ENCODE data around the gene UNC5B.
"Not testable (repeated sequence)": the region's sequence is repeated elsewhere in the genome, so short reads cannot be mapped to it uniquely, and the experiment has no call there.

The UNC5B gene

DNA sequence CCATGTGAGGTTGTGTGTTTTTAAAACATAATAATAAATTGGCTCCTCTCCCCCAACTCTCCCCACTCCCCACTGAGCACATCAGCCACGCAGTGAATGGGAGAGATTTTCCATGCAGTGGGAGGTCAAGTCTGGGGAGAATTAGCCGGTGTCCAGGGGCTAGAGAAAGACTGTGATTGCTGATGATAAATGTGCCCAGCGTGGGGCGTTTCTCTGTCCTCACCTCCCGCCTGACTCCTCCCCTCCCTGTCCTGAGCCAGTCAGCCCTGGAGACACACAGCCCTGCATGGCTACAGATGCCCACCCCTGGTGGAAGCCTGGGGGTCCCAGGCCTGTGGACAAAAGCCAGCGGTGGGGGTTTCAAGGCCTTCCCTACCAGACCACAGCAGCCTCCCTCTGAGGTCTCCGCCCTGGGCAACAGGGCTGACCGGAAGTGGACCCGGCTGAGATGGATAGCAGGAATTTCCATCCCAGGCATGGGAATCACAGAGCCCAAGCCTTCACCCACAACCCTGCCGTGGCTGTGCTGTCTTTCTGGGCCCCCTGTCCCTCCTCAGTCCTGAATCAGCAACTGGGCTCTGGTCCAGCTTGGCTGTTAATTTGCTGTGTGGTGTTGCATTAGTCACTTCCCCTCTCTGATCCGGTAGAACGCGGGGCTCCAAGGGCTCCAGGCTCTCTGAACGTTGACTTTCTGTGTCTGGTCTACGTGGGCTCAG is 59.8 kb downstream of the UNC5B start:
- ChIA-PET POLR2A (no interaction called here), CTCF (interaction anchor here (1.1 to 7.5 kb wide), 6 partner anchors 12 to 348 kb away, joined by 3 to 78 read pairs (median 4); no protein-coding TSS in a partner anchor)
- Histone ChIP-seq H3K4me1 (ENCODE audit: control extremely low read depth in 1 of 4, control insufficient read depth in 4 of 4, insufficient read depth in 4 of 4, low read length in 3 of 4) (peaks cover 3 to 39% (median 15%) of the 10 kb centered on the region in 4 experiments), H3K27ac (ENCODE audit: insufficient read depth in 1 of 2, low read depth in 1 of 2, low read length in 2 of 2, poor library complexity in 1 of 2, severe bottlenecking in 2 of 2) (no peak overlapping the region), H3K27me3 (replicated peaks in 2 of 5; ENCODE audit: control insufficient read depth in 4 of 5, insufficient read depth in 5 of 5, low read length in 4 of 5) (no peaks in the 10 kb centered on the region), H3K4me3 (ENCODE audit: control insufficient read depth in 1 of 7, extremely low read depth in 1 of 7, insufficient read depth in 4 of 7, low read depth in 2 of 7, low read length in 6 of 7) (no peak overlapping the region), H3K36me3 (ENCODE audit: control insufficient read depth in 4 of 4, insufficient read depth in 4 of 4, low read length in 3 of 4) (no peaks in the 10 kb centered on the region), H3K9me3 (ENCODE audit: control extremely low read depth in 1 of 5, control insufficient read depth in 4 of 5, insufficient read depth in 2 of 5, low read depth in 1 of 5, low read length in 4 of 5) (no peaks in the 10 kb centered on the region)
- WGBS (ENCODE audit: insufficient coverage): 85% methylated on average over 10 of the region's 15 CpGs
- DNase-seq: no peak

DNA sequence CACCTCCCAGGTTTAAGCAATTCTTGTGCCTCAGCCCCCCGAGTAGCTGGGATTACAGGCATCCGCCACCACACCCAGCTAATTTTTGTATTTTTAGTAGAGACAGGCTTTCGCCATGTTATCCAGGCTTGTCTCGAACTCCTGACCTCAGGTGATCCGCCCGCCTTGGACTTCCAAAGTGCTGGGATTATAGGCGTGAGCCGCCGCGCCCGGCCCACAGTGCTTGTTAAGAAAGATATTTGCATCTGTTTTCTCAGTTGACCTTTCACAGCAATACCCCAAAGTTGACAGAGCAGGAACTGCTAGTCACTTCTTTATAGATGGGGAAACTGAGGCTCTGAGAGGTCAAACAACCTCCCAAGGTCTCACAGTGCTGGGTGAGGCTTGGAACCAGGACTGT is 60.6 kb downstream of the UNC5B start:
- H3K36me3 ChIP-seq (ENCODE audit: control insufficient read depth in 4 of 4, insufficient read depth in 4 of 4, low read length in 3 of 4); DNase-seq; H3K9me3 ChIP-seq (ENCODE audit: control extremely low read depth in 1 of 5, control insufficient read depth in 4 of 5, insufficient read depth in 2 of 5, low read depth in 1 of 5, low read length in 4 of 5); H3K4me3 ChIP-seq (ENCODE audit: control insufficient read depth in 1 of 7, extremely low read depth in 1 of 7, insufficient read depth in 4 of 7, low read depth in 2 of 7, low read length in 6 of 7); H3K27ac ChIP-seq (ENCODE audit: insufficient read depth in 1 of 2, low read depth in 1 of 2, low read length in 2 of 2, poor library complexity in 1 of 2, severe bottlenecking in 2 of 2); H3K27me3 ChIP-seq (replicated peaks in 2 of 5; ENCODE audit: control insufficient read depth in 4 of 5, insufficient read depth in 5 of 5, low read length in 4 of 5); POLR2A ChIA-PET: not testable (repeated sequence)
- 90% methylated on average over 11 of the region's 11 CpGs for WGBS (ENCODE audit: insufficient coverage)
- peaks cover 3 to 39% (median 15%) of the 10 kb centered on the region in 4 experiments for H3K4me1 ChIP-seq (ENCODE audit: control extremely low read depth in 1 of 4, control insufficient read depth in 4 of 4, insufficient read depth in 4 of 4, low read length in 3 of 4)
- CTCF ChIA-PET: interaction anchor here (1.3 to 7.5 kb wide), 2 partner anchors 11 to 24 kb away, joined by 3 to 78 read pairs; no protein-coding TSS in a partner anchor

DNA sequence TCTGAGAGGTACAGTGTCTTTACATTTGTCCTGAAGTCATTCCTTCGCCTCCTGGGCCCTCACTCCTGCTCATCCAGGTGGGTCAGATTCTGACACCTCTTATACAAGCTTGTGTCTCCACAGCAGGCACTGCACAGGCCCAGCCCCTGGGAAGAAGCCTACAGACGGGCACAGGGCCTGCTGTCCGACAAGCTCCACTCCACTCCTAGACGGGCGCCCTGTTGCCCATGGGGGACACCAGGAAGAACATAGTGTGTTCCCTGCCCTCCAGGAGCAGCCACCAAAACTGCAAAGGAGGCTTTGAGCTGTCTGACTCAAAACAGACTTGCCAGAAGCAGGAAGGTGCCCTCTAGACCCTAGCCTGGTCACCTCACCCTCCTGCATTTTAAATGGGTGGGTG is 61.1 kb downstream of the UNC5B start:
- no peak for DNase-seq
- CTCF ChIA-PET: interaction anchor here (1.3 to 7.5 kb wide), 2 partner anchors 11 to 25 kb away, joined by 3 to 78 read pairs; no protein-coding TSS in a partner anchor
- no peak overlapping the region for H3K4me3 ChIP-seq (ENCODE audit: control insufficient read depth in 1 of 7, extremely low read depth in 1 of 7, insufficient read depth in 4 of 7, low read depth in 2 of 7, low read length in 6 of 7)
- H3K27ac ChIP-seq (ENCODE audit: insufficient read depth in 1 of 2, low read depth in 1 of 2, low read length in 2 of 2, poor library complexity in 1 of 2, severe bottlenecking in 2 of 2): no peak overlapping the region
- no peaks in the 10 kb centered on the region for H3K9me3 ChIP-seq (ENCODE audit: control extremely low read depth in 1 of 5, control insufficient read depth in 4 of 5, insufficient read depth in 2 of 5, low read depth in 1 of 5, low read length in 4 of 5)
- WGBS (ENCODE audit: insufficient coverage): 98% methylated on average over 4 of the region's 5 CpGs
- POLR2A ChIA-PET: no interaction called here
- no peaks in the 10 kb centered on the region for H3K27me3 ChIP-seq (replicated peaks in 2 of 5; ENCODE audit: control insufficient read depth in 4 of 5, insufficient read depth in 5 of 5, low read length in 4 of 5)
- H3K4me1 ChIP-seq (ENCODE audit: control extremely low read depth in 1 of 4, control insufficient read depth in 4 of 4, insufficient read depth in 4 of 4, low read length in 3 of 4): peaks cover 3 to 43% (median 15%) of the 10 kb centered on the region in 4 experiments
- H3K36me3 ChIP-seq (ENCODE audit: control insufficient read depth in 4 of 4, insufficient read depth in 4 of 4, low read length in 3 of 4): no peaks in the 10 kb centered on the region

DNA sequence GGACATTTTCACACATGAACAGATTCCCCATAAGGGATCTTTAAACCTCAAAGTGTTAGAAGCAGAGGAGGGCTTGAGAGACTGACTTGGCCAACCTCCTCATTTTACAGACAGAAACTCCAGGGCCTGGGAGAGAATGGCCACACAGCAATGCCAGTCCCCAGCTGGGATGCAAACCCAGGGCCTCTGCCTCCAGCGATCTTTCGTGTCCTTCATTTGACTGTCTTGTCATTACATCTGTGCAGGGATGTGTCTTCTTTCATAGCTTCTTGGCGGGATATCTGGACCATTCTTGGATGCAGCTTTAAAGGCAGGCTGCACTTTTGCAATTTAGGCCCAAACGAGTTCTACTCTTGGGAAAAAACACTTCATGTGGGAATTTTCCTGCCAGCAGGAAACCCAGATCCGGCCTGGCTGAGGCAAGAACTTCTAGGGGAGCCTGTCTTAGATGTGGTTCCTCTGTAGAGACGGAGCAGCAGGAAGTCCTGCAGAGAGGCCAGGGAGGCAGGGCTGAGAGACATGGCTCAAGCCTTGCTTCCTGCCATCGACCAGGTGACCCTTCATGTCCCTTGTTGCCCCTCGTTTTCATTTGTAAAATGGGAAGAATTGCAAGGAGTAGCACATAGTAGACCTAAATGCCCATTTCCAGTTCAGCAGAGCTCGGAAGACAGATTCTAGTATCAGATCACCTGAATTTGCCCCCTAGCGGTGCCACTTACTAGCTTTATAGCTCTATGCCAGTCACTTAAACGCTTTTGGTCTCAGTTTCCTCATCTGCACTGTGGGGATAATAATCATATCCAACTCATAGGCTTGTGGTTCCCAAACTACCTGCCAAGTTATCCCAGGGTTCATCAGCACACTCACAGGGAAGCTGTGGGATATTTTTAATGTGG is 62.8 kb downstream of the UNC5B start:
- Histone ChIP-seq H3K36me3 (ENCODE audit: control insufficient read depth in 4 of 4, insufficient read depth in 4 of 4, low read length in 3 of 4) (no peaks in the 10 kb centered on the region), H3K27ac (ENCODE audit: insufficient read depth in 1 of 2, low read depth in 1 of 2, low read length in 2 of 2, poor library complexity in 1 of 2, severe bottlenecking in 2 of 2) (no peak overlapping the region), H3K4me1 (ENCODE audit: control extremely low read depth in 1 of 4, control insufficient read depth in 4 of 4, insufficient read depth in 4 of 4, low read length in 3 of 4) (peaks cover 3 to 42% (median 15%) of the 10 kb centered on the region in 4 experiments), H3K9me3 (ENCODE audit: control extremely low read depth in 1 of 5, control insufficient read depth in 4 of 5, insufficient read depth in 2 of 5, low read depth in 1 of 5, low read length in 4 of 5) (no peaks in the 10 kb centered on the region), H3K4me3 (ENCODE audit: control insufficient read depth in 1 of 7, extremely low read depth in 1 of 7, insufficient read depth in 4 of 7, low read depth in 2 of 7, low read length in 6 of 7) (no peak overlapping the region), H3K27me3 (replicated peaks in 2 of 5; ENCODE audit: control insufficient read depth in 4 of 5, insufficient read depth in 5 of 5, low read length in 4 of 5) (no peaks in the 10 kb centered on the region)
- no peak for DNase-seq
- WGBS (ENCODE audit: insufficient coverage): 38% methylated on average over 10 of the region's 11 CpGs
- ChIA-PET CTCF (interaction anchor here (0.9 to 7.5 kb wide), 8 partner anchors 8 to 371 kb away, joined by 3 to 78 read pairs (median 3); no protein-coding TSS in a partner anchor), POLR2A (interaction anchor here (0.5 kb wide), 1 partner anchor 1059 kb away, joined by 3 read pairs; no protein-coding TSS in a partner anchor)

DNA sequence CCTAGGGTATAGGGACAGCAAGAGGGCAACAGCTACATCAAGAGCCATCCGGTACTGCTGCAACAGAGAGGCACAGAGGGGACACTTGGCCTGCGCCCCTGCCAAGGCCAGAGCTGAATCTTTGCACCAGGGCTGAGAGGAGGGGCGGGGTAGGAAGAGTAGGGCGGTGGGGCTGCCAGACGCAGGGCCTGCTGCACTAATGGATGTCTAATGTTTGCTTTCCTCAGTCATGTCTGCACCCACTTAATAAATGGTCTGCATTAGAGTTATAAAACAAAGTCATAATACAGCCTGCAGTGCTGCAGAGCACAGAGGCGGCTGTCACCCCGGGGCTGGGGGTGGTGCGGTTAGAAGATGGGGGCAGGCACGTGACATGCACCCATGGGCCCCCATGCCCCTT is 64.5 kb downstream of the UNC5B start:
- no peaks in the 10 kb centered on the region for H3K9me3 ChIP-seq (ENCODE audit: control extremely low read depth in 1 of 5, control insufficient read depth in 4 of 5, insufficient read depth in 2 of 5, low read depth in 1 of 5, low read length in 4 of 5)
- CTCF ChIA-PET: interaction anchor here (1.0 to 7.5 kb wide), 5 partner anchors 7 to 355 kb away, joined by 3 to 78 read pairs (median 5); no protein-coding TSS in a partner anchor
- H3K4me1 ChIP-seq (ENCODE audit: control extremely low read depth in 1 of 4, control insufficient read depth in 4 of 4, insufficient read depth in 4 of 4, low read length in 3 of 4): peaks cover 2 to 30% (median 7%) of the 10 kb centered on the region in 4 experiments
- H3K27ac ChIP-seq (ENCODE audit: insufficient read depth in 1 of 2, low read depth in 1 of 2, low read length in 2 of 2, poor library complexity in 1 of 2, severe bottlenecking in 2 of 2): no peak overlapping the region
- 93% methylated on average over 7 of the region's 9 CpGs for WGBS (ENCODE audit: insufficient coverage)
- H3K27me3 ChIP-seq (replicated peaks in 2 of 5; ENCODE audit: control insufficient read depth in 4 of 5, insufficient read depth in 5 of 5, low read length in 4 of 5): no peaks in the 10 kb centered on the region
- POLR2A ChIA-PET: no interaction called here
- no peak overlapping the region for H3K4me3 ChIP-seq (ENCODE audit: control insufficient read depth in 1 of 7, extremely low read depth in 1 of 7, insufficient read depth in 4 of 7, low read depth in 2 of 7, low read length in 6 of 7)
- DNase-seq: no peak
- H3K36me3 ChIP-seq (ENCODE audit: control insufficient read depth in 4 of 4, insufficient read depth in 4 of 4, low read length in 3 of 4): no peaks in the 10 kb centered on the region

DNA sequence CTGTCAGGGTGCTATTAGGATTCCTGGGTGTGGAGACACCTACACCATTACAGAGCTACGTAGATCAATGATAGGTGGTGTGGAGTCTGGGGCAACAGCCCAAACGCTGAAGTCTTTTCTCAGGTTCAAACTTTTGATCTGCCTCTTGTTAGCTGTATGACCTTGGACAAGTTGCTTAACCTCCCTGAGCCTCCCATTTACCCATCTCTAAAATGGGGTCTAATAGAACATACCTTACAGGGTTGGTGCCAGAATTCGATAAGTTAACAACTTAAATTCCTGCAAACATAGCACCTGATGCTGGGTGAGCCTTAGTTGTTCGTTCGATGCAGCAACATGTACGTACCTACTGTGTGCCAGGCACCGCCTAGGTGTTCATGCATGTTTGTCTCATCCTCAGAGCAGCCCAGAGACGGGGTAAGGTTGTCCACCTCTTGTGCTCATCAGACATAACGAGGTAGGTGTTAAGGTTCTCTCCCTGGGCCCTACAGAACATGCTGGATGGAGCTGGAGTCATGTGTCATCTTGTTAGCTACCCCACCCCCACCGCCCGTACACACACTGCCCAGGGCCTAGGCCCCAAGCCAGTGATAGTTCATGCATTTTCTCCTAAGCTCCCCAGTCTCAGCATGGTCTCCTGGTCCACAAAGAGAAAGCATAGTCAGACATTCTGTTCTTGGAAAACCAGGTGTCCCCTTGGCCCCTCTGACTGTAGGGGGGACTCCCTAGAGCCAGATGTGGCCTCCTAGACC is 65.7 kb downstream of the UNC5B start:
- Histone ChIP-seq H3K36me3 (ENCODE audit: control insufficient read depth in 4 of 4, insufficient read depth in 4 of 4, low read length in 3 of 4) (no peaks in the 10 kb centered on the region), H3K27me3 (replicated peaks in 2 of 5; ENCODE audit: control insufficient read depth in 4 of 5, insufficient read depth in 5 of 5, low read length in 4 of 5) (no peaks in the 10 kb centered on the region), H3K4me3 (ENCODE audit: control insufficient read depth in 1 of 7, extremely low read depth in 1 of 7, insufficient read depth in 4 of 7, low read depth in 2 of 7, low read length in 6 of 7) (no peak overlapping the region), H3K9me3 (ENCODE audit: control extremely low read depth in 1 of 5, control insufficient read depth in 4 of 5, insufficient read depth in 2 of 5, low read depth in 1 of 5, low read length in 4 of 5) (no peaks in the 10 kb centered on the region), H3K27ac (ENCODE audit: insufficient read depth in 1 of 2, low read depth in 1 of 2, low read length in 2 of 2, poor library complexity in 1 of 2, severe bottlenecking in 2 of 2) (no peak overlapping the region), H3K4me1 (ENCODE audit: control extremely low read depth in 1 of 4, control insufficient read depth in 4 of 4, insufficient read depth in 4 of 4, low read length in 3 of 4) (peaks cover 0 to 22% (median 5%) of the 10 kb centered on the region in 4 experiments)
- DNase-seq: no peak
- 96% methylated on average over 11 of the region's 11 CpGs for WGBS (ENCODE audit: insufficient coverage)
- CTCF ChIA-PET: interaction anchor here (1.1 to 2.4 kb wide), 7 partner anchors 8 to 356 kb away, joined by 3 to 10 read pairs (median 4); no protein-coding TSS in a partner anchor
- POLR2A ChIA-PET: no interaction called here

Data from common myeloid progenitor, CD34-positive (primary cell).